ENCODE data around the gene P2RX7. TPM values are rescaled to one million over a fixed set of nuclear protein-coding genes. Genes with fewer than 3 reads are reported as not detected.

The P2RX7 gene
- total RNA-seq, 4 donors from 2014 or later = 9.8 to 38.6 (median 24.4) TPM

GRCh38 chr12:121170611-121171260 is 38.1 kb downstream of the P2RX7 start:
- DNase-seq (ENCODE audit: low spot score in 2 of 2) = no peak
- H3K4me3 ChIP-seq (ENCODE audit: low read depth, poor library complexity, severe bottlenecking) = no peak overlapping the region
- WGBS, 2 donors = 84 to 94% methylated on average over 14 of the region's 14 CpGs
- TF ChIP-seq CTCF (IDR thresholded peaks at IDR 0.05) (no peak), POLR2A (IDR thresholded peaks at IDR 0.05) (no peak)
- intact Hi-C loops (cut with DNase I; ENCODE audit: low total_unique reads) = no loop called here

GRCh38 chr12:121172145-121172544 is 39.5 kb downstream of the P2RX7 start:
- H3K4me3 ChIP-seq (ENCODE audit: low read depth, poor library complexity, severe bottlenecking) = no peak overlapping the region
- intact Hi-C loops (cut with DNase I; ENCODE audit: low total_unique reads) = no loop called here
- 75 to 80% methylated on average over 6 of the region's 6 CpGs for WGBS, 2 donors
- no peak for TF ChIP-seq CTCF (IDR thresholded peaks at IDR 0.05)
- no peak for TF ChIP-seq POLR2A (IDR thresholded peaks at IDR 0.05)
- no peak for DNase-seq (ENCODE audit: low spot score in 2 of 2)

GRCh38 chr12:121175383-121176119 is 42.9 kb downstream of the P2RX7 start:
- peak in 1 of 2 donors; percentile 25 for DNase-seq (ENCODE audit: low spot score in 2 of 2)
- H3K4me3 ChIP-seq (ENCODE audit: low read depth, poor library complexity, severe bottlenecking) = no peak overlapping the region
- TF ChIP-seq POLR2A (IDR thresholded peaks at IDR 0.05) (no peak), CTCF (IDR thresholded peaks at IDR 0.05) (no peak)
- 77 to 82% methylated on average over 16 of the region's 16 CpGs for WGBS, 2 donors
- intact Hi-C loops (cut with DNase I; ENCODE audit: low total_unique reads) = no loop called here

GRCh38 chr12:121176826-121177529 is 44.3 kb downstream of the P2RX7 start:
- intact Hi-C loops (cut with DNase I; ENCODE audit: low total_unique reads) = no loop called here
- H3K4me3 ChIP-seq (ENCODE audit: low read depth, poor library complexity, severe bottlenecking) = no peak overlapping the region

GRCh38 chr12:121181181-121181580 is 48.5 kb downstream of the P2RX7 start:
- intact Hi-C loops (cut with DNase I; ENCODE audit: low total_unique reads) = no loop called here
- H3K4me3 ChIP-seq (ENCODE audit: low read depth, poor library complexity, severe bottlenecking) = no peak overlapping the region
- TF ChIP-seq CTCF (IDR thresholded peaks at IDR 0.05) = no peak
- TF ChIP-seq POLR2A (IDR thresholded peaks at IDR 0.05) = no peak
- DNase-seq (ENCODE audit: low spot score in 2 of 2) = no peak
- 86 to 87% methylated on average over 3 of the region's 3 CpGs for WGBS, 2 donors

More at GRCh38 chr12:121176826-121177529, 44.3 kb downstream of the P2RX7 start:
- TF ChIP-seq POLR2A (IDR thresholded peaks at IDR 0.05) (no peak), CTCF (IDR thresholded peaks at IDR 0.05) (no peak)
- WGBS, 2 donors = 91 to 94% methylated on average over 19 of the region's 19 CpGs
- no peak for DNase-seq (ENCODE audit: low spot score in 2 of 2)
